ENCODE results near the gene RABL6.
"Not testable (repeated sequence)": the region's sequence is repeated elsewhere in the genome, so short reads cannot be mapped to it uniquely, and the experiment has no call there.

The RABL6 gene

DNA sequence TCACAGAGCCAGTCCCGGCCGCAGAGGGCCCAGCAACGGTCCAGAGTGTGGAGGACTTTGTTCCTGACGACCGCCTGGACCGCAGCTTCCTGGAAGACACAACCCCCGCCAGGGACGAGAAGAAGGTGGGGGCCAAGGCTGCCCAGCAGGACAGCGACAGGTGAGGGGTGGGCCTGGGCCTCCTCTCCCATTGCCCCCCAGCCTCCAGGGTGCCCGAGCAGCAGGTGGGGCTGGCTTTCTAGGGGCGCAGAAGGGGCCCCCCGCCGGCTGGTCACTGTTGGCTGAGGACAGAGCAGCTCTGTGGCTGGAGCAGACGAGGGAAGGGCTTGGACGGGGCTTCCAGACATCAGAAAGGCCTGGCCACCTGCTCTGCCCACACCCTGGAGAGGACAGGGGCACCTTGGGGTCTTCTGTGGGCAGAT lies 30.1 kb downstream of the RABL6 start:
- DNase-seq = not testable (repeated sequence)

DNA sequence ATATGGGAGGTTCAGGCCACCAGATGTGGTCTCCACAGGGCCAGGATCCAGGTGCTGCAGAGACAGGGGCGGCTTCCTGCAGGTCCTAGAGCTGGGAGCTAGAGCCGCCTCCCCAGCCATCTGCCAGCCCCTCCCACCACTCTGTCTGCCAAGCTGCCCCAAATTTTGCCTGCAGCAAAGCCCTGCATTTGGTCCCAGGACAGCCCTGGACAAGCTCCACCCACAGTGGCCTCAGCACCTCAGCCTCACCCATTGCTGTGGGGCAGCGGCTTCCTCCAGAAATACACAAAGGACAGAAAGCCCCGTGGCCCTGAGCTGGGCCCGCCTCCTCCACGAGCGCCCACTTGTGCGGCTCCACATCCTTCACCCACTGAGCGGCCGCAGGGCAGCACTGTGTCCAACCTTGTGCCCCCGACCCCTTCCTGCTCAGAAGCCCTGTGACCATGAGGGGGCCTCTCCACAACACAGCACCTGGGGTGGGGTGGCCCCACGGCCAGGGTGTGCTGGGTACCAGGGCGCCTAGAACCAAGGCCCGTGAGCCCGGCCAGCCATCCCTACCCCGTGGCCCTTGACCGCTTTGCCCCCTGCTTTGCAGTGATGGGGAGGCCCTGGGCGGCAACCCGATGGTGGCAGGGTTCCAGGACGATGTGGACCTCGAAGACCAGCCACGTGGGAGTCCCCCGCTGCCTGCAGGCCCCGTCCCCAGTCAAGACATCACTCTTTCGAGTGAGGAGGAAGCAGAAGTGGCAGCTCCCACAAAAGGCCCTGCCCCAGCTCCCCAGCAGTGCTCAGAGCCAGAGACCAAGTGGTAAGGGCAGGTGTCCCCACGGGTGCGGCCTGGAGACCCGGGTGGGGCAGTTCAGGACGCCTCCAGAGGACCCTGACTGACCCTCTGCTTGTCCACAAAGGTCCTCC lies 30.8 kb downstream of the RABL6 start:
- DNase-seq = no peak

GRCh38 chr9:136839229-136840139 lies 31.7 kb downstream of the RABL6 start:
- DNase-seq = no peak

DNA sequence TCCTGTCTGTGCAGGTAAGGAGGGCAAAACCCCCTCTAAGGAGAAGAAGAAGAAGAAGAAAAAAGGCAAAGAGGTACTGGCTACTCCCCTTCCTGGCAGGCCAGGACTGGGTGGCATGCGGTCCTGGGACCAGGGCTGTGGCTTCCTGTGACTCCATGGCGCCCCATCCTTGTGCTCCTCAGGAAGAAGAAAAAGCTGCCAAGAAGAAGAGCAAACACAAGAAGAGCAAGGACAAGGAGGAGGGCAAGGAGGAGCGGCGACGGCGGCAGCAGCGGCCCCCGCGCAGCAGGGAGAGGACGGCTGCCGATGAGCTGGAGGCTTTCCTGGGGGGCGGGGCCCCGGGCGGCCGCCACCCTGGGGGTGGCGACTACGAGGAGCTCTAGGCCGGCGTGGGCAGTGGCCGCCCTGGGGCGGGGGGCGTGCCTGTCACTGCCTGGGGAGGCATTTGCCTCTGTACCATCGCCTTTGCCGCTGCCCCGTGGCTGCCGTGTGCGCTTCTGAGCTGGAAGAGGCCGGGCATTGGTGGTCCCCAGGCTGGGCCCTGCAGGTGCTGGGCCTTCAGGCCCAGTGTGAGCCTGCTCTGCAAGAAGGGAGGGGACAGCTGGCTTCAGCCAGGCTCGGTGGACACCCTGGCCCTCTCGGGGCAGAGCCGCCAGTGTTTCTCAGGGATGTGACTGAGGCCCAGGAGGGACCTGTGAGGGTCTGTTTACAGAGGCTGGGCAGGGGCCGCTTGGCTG lies 32.6 kb downstream of the RABL6 start:
- no peak for DNase-seq

- DNase-seq = peak; percentile 57
These were observed 33.3 kb downstream of the RABL6 start for GRCh38 chr9:136840877-136841645.

DNA sequence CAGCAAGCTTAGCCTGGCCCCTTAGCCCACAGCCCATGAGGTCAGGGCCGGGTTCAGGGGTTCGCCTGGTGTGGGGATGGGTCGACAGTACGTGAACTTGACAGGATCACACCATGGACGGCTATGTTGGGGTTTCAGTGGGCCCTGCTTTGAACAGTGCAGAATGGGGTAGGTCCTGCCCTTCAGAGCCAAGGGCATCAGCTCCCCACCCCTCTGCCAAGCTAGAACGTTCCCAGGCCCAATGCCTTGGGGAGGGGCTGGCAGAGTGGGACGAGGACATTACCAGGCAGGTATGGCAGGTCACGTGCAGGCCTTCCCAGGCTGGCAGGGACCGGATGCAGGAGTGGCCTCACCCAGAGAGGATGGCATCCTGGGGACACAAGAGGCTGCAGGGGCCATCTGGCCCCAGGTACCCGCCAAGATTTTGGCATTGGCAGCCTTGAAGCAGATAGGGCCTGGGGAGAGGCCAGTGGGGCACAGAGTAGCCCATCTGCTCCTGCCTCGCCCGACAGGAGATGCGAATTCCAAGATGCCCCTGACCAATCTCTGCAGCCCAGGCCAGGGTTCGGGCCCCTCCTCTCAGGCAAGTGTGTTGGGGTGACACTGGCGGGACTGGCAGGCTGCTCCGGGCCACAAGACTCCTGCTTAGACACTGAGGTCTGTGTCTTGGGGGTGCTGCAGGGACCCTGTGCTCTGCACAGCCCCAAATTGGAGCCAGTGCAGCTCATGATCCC lies 34.1 kb downstream of the RABL6 start:
- not testable (repeated sequence) for DNase-seq

DNA sequence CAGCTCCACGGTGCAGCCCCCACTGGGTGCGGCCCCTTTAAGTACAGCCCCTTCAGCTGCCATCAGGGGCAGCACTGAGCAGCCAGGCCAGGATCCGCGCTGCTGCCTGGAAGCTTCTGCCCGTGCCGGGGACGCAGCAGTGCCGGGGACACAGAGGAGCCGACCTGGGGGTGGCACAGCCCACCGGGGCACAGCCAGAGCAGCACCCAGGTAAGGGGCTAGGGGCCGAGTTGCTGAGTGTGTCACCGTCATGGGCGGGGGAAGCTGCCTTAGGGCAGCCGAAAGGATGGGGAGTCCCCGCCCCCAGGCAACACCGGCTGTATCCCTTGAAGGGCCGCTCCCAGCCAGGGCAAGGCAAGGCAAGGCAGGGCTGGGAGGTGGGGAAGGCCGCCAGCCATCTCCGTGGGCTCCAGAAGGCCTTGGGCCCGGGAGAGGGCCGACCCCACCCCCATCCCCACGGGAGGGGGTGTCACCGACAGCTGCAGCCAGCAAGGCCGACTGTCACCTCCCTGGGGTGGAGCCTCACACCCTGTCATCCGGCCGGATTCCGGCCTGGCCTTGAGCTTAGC lies 34.7 kb downstream of the RABL6 start, which contains the start of gene AJM1:
AJM1 (plus strand) TSS at position 99 of the 569 bp plus-strand sequence. CDS start 1,937 bp downstream, outside the sequence.
- peak; percentile 38 for DNase-seq

DNA sequence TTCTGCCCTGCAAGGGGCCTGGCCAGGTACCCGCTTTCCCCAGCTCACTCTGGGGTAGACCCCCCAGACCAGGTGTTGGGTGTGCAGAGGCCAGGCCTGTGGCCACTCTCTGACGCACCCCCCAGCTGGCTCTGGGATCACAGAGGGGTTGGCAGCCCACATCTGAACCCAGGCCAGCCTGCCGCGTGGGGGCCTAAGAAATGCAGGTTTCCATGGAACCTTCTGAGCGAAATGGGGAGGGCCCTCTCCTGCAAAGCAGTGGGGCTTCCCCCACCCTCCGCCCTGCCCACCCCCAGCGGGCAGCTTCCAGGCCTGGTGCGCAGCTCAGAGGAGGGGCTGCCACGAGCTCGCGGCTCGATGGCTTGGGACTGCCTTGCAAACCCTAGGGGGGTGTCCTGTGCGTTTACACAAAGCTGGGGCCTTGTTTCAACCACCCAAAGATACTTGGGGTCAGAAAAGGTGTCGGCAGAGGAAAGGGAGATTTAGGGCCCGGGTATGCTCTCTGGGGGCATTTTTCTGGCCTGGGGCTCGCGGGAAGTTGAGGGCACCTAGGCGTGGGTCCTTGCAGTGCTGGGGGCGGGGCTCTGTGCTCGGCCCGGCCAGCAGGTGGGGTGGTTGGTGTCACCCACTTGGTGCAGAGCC lies 35.5 kb downstream of the RABL6 start:
- DNase-seq = not testable (repeated sequence)

DNA sequence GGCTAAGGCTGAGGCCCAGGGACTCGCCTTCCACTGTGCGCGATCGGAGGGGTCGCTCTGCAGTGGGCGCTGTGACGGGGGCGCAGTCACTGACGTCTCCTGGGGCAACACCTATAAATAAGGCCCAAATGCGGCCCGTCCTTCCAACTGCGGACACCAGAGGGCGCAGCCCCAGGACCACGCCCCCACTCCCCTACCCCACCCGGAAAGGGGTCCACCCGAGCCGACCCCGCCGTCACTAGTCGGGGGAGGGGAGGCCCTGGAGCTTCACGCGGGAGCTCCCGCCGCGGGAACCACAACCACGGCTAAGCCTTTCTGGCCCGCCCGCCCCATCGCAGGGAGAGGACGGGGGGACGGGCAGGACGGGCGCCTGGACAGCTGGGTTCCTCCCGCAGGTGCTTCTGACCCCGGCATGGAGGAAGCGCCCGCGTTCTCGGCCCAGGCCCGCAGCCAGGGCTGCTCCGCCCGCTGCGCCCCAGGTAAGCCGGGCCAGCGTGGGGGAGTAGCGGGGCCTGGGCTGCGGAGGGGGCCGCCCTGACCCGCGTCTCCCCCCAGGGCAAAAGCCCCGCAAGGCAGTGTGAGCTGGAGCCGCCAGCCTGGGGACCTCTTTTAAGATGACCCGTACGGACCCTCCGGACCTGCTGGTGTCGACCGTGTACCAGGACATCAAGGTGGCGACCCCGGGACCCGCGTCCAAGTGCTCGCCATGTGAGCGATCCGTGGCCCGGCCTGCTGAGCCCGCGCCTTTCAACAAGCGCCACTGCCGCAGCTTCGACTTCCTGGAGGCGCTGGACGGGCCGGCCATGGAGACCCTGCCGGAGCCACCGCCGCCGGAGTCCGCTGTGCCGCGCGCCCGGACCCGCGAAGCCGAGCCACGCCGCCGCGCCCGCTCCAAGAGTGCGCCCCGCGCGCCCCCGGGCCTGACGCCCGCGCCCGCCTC lies 36.3 kb downstream of the RABL6 start:
- DNase-seq = not testable (repeated sequence)

DNA sequence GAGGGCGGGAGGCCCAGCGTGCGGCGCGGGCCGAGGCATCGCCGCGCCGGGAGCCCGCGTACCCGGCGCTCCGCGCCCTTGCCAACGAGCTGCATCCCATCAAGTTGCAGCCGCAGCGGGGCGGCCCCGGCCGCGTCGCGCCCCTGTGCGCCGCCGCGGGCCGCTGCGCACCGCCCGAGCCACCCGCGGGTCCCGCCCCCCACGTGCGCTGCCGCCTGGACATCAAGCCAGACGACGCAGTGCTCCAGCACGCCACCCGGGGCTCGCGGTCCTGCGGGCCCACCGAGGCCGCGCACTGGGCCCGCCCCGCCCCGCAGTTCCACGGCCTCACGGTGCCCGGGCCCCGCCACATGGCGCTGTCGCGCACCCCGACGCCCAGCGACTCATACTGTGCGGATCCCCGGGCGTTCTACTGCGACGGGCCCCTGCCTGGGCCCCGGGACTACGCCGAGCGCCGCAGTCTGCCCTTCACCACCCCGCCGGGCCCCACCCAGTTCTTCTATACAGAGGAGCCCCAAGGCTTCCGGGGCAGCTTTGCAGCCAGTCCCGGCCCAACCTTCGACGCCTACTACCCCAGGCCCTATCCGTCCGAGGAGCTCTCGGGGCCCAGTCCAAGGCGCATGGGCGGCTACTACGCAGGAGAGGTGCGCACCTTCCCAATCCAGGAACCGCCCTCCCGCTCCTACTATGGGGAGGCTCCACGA lies 37.2 kb downstream of the RABL6 start:
- DNase-seq = no peak

DNA sequence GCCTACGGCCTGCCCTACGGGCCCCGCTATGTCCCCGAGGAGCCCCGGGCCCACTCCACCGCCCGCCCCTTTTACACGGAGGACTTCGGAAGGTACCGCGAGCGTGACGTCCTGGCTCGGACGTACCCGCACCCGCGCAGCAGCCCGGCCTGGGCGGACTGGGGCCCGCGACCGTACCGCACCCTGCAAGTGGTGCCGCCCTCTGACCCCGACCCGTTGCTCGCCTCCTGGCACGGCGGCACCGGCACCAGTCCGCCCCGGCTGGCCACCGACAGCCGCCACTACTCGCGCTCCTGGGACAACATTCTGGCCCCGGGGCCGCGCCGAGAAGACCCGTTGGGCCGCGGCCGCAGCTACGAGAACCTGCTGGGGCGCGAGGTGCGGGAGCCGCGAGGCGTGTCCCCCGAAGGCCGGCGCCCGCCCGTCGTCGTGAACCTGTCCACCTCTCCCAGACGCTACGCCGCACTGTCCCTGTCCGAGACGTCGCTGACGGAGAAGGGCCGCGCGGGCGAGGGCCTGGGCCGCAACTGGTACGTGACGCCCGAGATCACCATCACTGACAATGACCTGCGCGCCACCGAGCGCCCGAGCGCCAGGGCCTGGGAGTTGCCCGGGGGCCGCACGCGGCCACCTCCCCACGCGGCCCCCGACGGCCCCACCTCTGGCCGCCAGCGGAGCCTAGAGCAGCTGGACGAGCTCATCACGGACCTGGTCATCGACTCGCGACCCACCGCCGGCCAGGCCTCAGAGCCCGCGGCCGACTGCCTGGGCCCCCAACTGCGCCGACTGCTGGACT lies 37.9 kb downstream of the RABL6 start:
- DNase-seq = no peak

DNA sequence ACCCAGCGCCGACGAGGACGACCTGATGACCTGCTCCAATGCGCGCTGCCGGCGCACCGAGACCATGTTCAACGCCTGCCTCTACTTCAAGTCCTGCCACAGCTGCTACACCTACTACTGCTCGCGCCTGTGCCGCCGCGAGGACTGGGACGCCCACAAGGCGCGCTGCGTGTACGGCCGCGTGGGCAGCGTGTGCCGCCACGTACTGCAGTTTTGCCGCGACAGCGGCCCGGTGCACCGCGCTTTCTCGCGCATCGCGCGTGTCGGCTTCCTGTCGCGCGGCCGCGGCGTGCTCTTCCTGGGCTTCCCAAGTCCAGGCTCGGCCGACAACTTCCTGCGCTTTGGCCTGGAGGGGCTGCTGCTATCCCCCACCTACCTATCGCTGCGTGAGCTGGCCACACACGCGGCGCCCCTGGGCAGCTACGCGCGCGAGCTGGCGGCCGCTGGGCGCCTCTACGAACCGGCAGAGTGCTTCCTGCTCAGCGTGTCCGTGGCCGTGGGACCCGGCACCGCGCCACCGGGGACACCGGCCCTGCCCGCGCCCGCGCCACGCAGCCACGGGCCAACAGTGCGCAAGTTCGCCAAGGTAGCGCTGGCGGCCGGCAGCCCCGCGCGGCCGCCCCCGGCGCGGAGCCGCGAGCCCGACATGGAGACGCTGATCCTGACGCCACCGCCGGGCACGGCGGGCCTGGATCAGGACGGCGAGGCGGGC lies 38.8 kb downstream of the RABL6 start:
- no peak for DNase-seq

GRCh38 chr9:136847088-136847825 lies 39.5 kb downstream of the RABL6 start:
- no peak for DNase-seq

- DNase-seq = peak; percentile 39
These were observed 40.2 kb downstream of the RABL6 start for GRCh38 chr9:136847826-136848392.

- DNase-seq = no peak
These were observed 40.8 kb downstream of the RABL6 start for GRCh38 chr9:136848393-136849037.

All from kidney glomerular epithelial cell (primary cell).